Activated naive CD4-positive, alpha-beta T cell treated with anti-CD3 and anti-CD28 coated beads, Interleukin-2, amount 10 ng/mL, durations not matched to agents 7 days and 5 days (primary cell): ENCODE results near the gene GAS7.
"Not testable (repeated sequence)": the region's sequence is repeated elsewhere in the genome, so short reads cannot be mapped to it uniquely, and the experiment has no call there.

Experiments used
- CTCF ChIA-PET: fragments of 350-600 bp; sonication (Branson Sonifier 250); formaldehyde crosslinking; loops from one replicate; lab custom pipeline; 2021; ENCODE audit warnings: antibody characterized with exemption; lab: Charles Lee
- DNase-seq: peaks from one replicate; pipeline ENCODE4 v3.0.0-alpha.2; 2020
- H3K27ac Mint-ChIP-seq: one replicate; pipeline ENCODE4 v1.8.0; 2021; ENCODE audit warnings: mild to moderate bottlenecking, moderate library complexity, mixed read lengths
- H3K27me3 Mint-ChIP-seq: one replicate; pipeline ENCODE4 v1.8.0; 2021; ENCODE audit warnings: mild to moderate bottlenecking, mixed read lengths
- H3K36me3 Mint-ChIP-seq: one replicate; pipeline ENCODE4 v1.8.0; 2021; ENCODE audit warnings: mixed read lengths
- H3K4me1 Mint-ChIP-seq: one replicate; pipeline ENCODE4 v1.8.0; 2021; ENCODE audit warnings: mixed read lengths
- H3K4me3 Mint-ChIP-seq: one replicate; pipeline ENCODE4 v1.8.0; 2021; ENCODE audit warnings: mild to moderate bottlenecking, moderate library complexity, mixed read lengths
- H3K9me3 Mint-ChIP-seq: one replicate; pipeline ENCODE4 v1.8.0; 2021; ENCODE audit warnings: mixed read lengths

Gene GAS7

GRCh38 chr17:10025976-10026901 is 172.2 kb downstream of the GAS7 start:
- Mint-ChIP-seq H3K36me3 (no peaks in the 10 kb centered on the region), H3K4me1 (no peaks in the 10 kb centered on the region), H3K27me3 (no peaks in the 10 kb centered on the region), H3K4me3 (no peak overlapping the region), H3K9me3 (no peaks in the 10 kb centered on the region), H3K27ac (no peak overlapping the region)
- DNase-seq: no peak
- CTCF ChIA-PET: no interaction called here

GRCh38 chr17:10025224-10025623 is 173.2 kb downstream of the GAS7 start:
- Mint-ChIP-seq H3K27ac (no peak overlapping the region), H3K9me3 (no peaks in the 10 kb centered on the region), H3K4me3 (no peak overlapping the region), H3K4me1 (no peaks in the 10 kb centered on the region), H3K36me3 (no peaks in the 10 kb centered on the region), H3K27me3 (no peaks in the 10 kb centered on the region)
- CTCF ChIA-PET: no interaction called here
- DNase-seq: no peak

- Mint-ChIP-seq H3K9me3 (no peaks in the 10 kb centered on the region), H3K4me3 (no peak overlapping the region), H3K36me3 (no peaks in the 10 kb centered on the region), H3K4me1 (no peaks in the 10 kb centered on the region), H3K27ac (no peak overlapping the region), H3K27me3 (no peaks in the 10 kb centered on the region)
- no peak for DNase-seq
- CTCF ChIA-PET: no interaction called here
These were observed 176.0 kb downstream of the GAS7 start for GRCh38 chr17:10022416-10022815.

- Mint-ChIP-seq H3K36me3 (no peaks in the 10 kb centered on the region), H3K4me1 (no peaks in the 10 kb centered on the region), H3K27me3 (no peaks in the 10 kb centered on the region), H3K9me3 (no peaks in the 10 kb centered on the region), H3K4me3 (no peak overlapping the region), H3K27ac (no peak overlapping the region)
- no peak for DNase-seq
- CTCF ChIA-PET: no interaction called here
These were observed 177.0 kb downstream of the GAS7 start for GRCh38 chr17:10021272-10021984.

GRCh38 chr17:10019941-10020451 is 178.4 kb downstream of the GAS7 start:
- H3K36me3 Mint-ChIP-seq: no peaks in the 10 kb centered on the region
- no peak for DNase-seq
- no peaks in the 10 kb centered on the region for H3K27me3 Mint-ChIP-seq
- CTCF ChIA-PET: no interaction called here
- no peaks in the 10 kb centered on the region for H3K9me3 Mint-ChIP-seq
- no peak overlapping the region for H3K4me3 Mint-ChIP-seq
- no peaks in the 10 kb centered on the region for H3K4me1 Mint-ChIP-seq
- H3K27ac Mint-ChIP-seq: no peak overlapping the region

- Mint-ChIP-seq H3K27ac (no peak overlapping the region), H3K27me3 (no peaks in the 10 kb centered on the region), H3K9me3 (no peaks in the 10 kb centered on the region), H3K4me1 (no peaks in the 10 kb centered on the region), H3K4me3 (no peak overlapping the region), H3K36me3 (no peaks in the 10 kb centered on the region)
- CTCF ChIA-PET: no interaction called here
- DNase-seq: no peak
These were observed 179.9 kb downstream of the GAS7 start for GRCh38 chr17:10018461-10018891.

- H3K27ac Mint-ChIP-seq, H3K27me3 Mint-ChIP-seq, H3K4me1 Mint-ChIP-seq, H3K4me3 Mint-ChIP-seq, H3K36me3 Mint-ChIP-seq, DNase-seq, H3K9me3 Mint-ChIP-seq: not testable (repeated sequence)
- CTCF ChIA-PET: interaction anchor here (1.0 kb wide), 1 partner anchor 50 kb away, joined by 4 read pairs; no protein-coding TSS in a partner anchor
These were observed 181.3 kb downstream of the GAS7 start for GRCh38 chr17:10016958-10017570.

GRCh38 chr17:10013365-10014112 is 184.9 kb downstream of the GAS7 start:
- no peaks in the 10 kb centered on the region for H3K36me3 Mint-ChIP-seq
- no peak overlapping the region for H3K4me3 Mint-ChIP-seq
- H3K9me3 Mint-ChIP-seq: no peaks in the 10 kb centered on the region
- no peak overlapping the region for H3K27ac Mint-ChIP-seq
- CTCF ChIA-PET: no interaction called here
- no peaks in the 10 kb centered on the region for H3K27me3 Mint-ChIP-seq
- DNase-seq: no peak
- H3K4me1 Mint-ChIP-seq: no peaks in the 10 kb centered on the region

- CTCF ChIA-PET: no interaction called here
These were observed 187.7 kb downstream of the GAS7 start for GRCh38 chr17:10010752-10011151.

GRCh38 chr17:10003705-10004104 is 194.7 kb downstream of the GAS7 start:
- no peak overlapping the region for H3K4me3 Mint-ChIP-seq
- no peaks in the 10 kb centered on the region for H3K36me3 Mint-ChIP-seq
- CTCF ChIA-PET: no interaction called here
- H3K27me3 Mint-ChIP-seq: no peaks in the 10 kb centered on the region
- peaks cover 23% of the 10 kb centered on the region for H3K9me3 Mint-ChIP-seq
- no peaks in the 10 kb centered on the region for H3K4me1 Mint-ChIP-seq
- no peak for DNase-seq
- H3K27ac Mint-ChIP-seq: no peak overlapping the region

More at GRCh38 chr17:10010752-10011151, 187.7 kb downstream of the GAS7 start:
- no peaks in the 10 kb centered on the region for H3K36me3 Mint-ChIP-seq
- no peaks in the 10 kb centered on the region for H3K4me1 Mint-ChIP-seq
- H3K9me3 Mint-ChIP-seq: no peaks in the 10 kb centered on the region
- H3K27ac Mint-ChIP-seq: no peak overlapping the region
- no peaks in the 10 kb centered on the region for H3K27me3 Mint-ChIP-seq
- no peak overlapping the region for H3K4me3 Mint-ChIP-seq
- no peak for DNase-seq

GRCh38 chr17:10002567-10003360 is 195.6 kb downstream of the GAS7 start:
- H3K27me3 Mint-ChIP-seq, H3K4me3 Mint-ChIP-seq, DNase-seq, CTCF ChIA-PET, H3K36me3 Mint-ChIP-seq, H3K27ac Mint-ChIP-seq, H3K4me1 Mint-ChIP-seq: not testable (repeated sequence)
- peaks cover 23% of the 10 kb centered on the region for H3K9me3 Mint-ChIP-seq

GRCh38 chr17:10001306-10001873 is 197.0 kb downstream of the GAS7 start:
- Mint-ChIP-seq H3K4me1 (no peaks in the 10 kb centered on the region), H3K27me3 (no peaks in the 10 kb centered on the region), H3K4me3 (no peak overlapping the region), H3K9me3 (peaks cover 23% of the 10 kb centered on the region), H3K36me3 (no peaks in the 10 kb centered on the region), H3K27ac (no peak overlapping the region)
- CTCF ChIA-PET: no interaction called here
- DNase-seq: no peak
